ENCODE results near the gene ISCU. TPM values are rescaled to one million over a fixed set of nuclear protein-coding genes. Genes with fewer than 3 reads are reported as not detected.

Gene ISCU
- total and polyA plus RNA-seq, 9 of the 15 experiments (the other 6 are each of a cell fraction or from before 2014, with no cell fraction given) = 15.9 to 92.5 (median 77.3) TPM

DNA sequence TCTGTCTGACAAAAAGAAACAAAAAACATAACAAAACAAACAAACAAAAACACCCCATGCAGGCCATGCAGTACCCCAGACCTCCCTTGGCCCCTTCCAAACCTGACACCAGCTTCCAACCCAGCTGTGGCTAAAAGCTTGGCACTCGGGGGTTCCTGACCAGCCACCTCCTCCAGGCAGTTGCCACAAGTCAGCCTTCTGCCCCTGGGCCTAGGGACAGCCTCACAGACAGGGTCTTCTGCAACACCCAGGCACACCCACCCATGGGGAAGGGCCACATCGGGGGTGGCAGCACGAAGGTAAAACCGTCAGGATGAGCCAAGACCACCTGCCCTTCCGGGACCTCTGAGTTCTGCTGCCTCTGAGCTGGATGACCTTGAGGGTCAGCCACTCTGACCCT lies 46.2 kb downstream of the ISCU start:
- Histone ChIP-seq H3K79me2 (ENCODE audit: control insufficient read depth, insufficient read depth, low read length) (no peaks in the 10 kb centered on the region), H3K27me3 (ENCODE audit: control insufficient read depth in 2 of 2, insufficient read depth in 2 of 2, low read length in 2 of 2) (no peaks in the 10 kb centered on the region), H3K9me1 (ENCODE audit: control insufficient read depth, insufficient read depth, low read length) (no peaks in the 10 kb centered on the region), H3K4me2 (ENCODE audit: insufficient read depth, low read length) (no peak overlapping the region), H3K36me3 (ENCODE audit: control insufficient read depth, insufficient read depth, low read length) (no peaks in the 10 kb centered on the region), H3K27ac (ENCODE audit: extremely low read depth, low read depth, low read length) (no peak overlapping the region), H3K9me3 (replicated peaks; ENCODE audit: control insufficient read depth, insufficient read depth, low read depth, low read length) (no peaks in the 10 kb centered on the region), H3K4me1 (replicated peaks in 1 of 2; ENCODE audit: control insufficient read depth in 2 of 2, insufficient read depth in 2 of 2, low read length in 2 of 2) (peaks cover 9 to 16% of the 10 kb centered on the region in 2 experiments), H3K4me3 (no peak overlapping the region), H2AFZ (ENCODE audit: low read depth, low read length) (no peak overlapping the region), H4K20me1 (replicated peaks; ENCODE audit: control insufficient read depth, insufficient read depth, low read length) (no peaks in the 10 kb centered on the region), H3K9ac (ENCODE audit: insufficient read depth in 1 of 2, low read depth in 2 of 2, low read length in 2 of 2) (0 out of 4 replicates have a peak overlapping the region, but pooled peaks of 1 of the 2 experiments have one; percentile 50)
- TF ChIP-seq RUNX1 (IDR thresholded peaks at IDR 0.05; ENCODE audit: low read depth) (no peak), ZNF766 (CRISPR knock-in tag; conservative IDR thresholded peaks at IDR 0.05) (no peak), ZNF586 (CRISPR knock-in tag; conservative IDR thresholded peaks at IDR 0.05) (no peak), U2AF2 (optimal IDR thresholded peaks at IDR 0.05; ENCODE audit: low read depth, low read length) (no peak), COPS2 (conservative IDR thresholded peaks at IDR 0.05) (no peak), NCOA1 (IDR thresholded peaks at IDR 0.05; ENCODE audit: low read depth) (no peak), FOXJ2 (tag; IDR thresholded peaks at IDR 0.05) (no peak), SRSF3 (IDR thresholded peaks at IDR 0.05; ENCODE audit: insufficient read depth, low read length) (no peak), ZNF699 (CRISPR knock-in tag; IDR thresholded peaks at IDR 0.05; ENCODE audit: insufficient replicate concordance) (no peak), NFXL1 (CRISPR knock-in tag; IDR thresholded peaks at IDR 0.05) (no peak), ZNF174 (CRISPR knock-in tag; IDR thresholded peaks at IDR 0.05) (no peak), TARDBP (IDR thresholded peaks at IDR 0.05) (no peak), XRCC3 (IDR thresholded peaks at IDR 0.05) (no peak), GTF2E2 (tag; IDR thresholded peaks at IDR 0.05) (no peak)
- TF ChIP-seq, protein P1, sequence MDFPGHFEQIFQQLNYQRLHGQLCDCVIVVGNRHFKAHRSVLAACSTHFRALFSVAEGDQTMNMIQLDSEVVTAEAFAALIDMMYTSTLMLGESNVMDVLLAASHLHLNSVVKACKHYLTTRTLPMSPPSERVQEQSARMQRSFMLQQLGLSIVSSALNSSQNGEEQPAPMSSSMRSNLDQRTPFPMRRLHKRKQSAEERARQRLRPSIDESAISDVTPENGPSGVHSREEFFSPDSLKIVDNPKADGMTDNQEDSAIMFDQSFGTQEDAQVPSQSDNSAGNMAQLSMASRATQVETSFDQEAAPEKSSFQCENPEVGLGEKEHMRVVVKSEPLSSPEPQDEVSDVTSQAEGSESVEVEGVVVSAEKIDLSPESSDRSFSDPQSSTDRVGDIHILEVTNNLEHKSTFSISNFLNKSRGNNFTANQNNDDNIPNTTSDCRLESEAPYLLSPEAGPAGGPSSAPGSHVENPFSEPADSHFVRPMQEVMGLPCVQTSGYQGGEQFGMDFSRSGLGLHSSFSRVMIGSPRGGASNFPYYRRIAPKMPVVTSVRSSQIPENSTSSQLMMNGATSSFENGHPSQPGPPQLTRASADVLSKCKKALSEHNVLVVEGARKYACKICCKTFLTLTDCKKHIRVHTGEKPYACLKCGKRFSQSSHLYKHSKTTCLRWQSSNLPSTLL (IDR thresholded peaks at IDR 0.05) = no peak
- WGBS (ENCODE audit: insufficient coverage, low coverage, missing lambda C conversion rate) = 23% methylated on average over 5 of the region's 5 CpGs
- DNase-seq (ENCODE audit: extremely low read depth in 1 of 4, low spot score in 3 of 4) = no peak
- BruUV-seq (replicated peaks) = no TSS peak
- in situ Hi-C loops (cut with MboI) (no loop called here), intact Hi-C loops (cut with micrococcal nuclease) (no loop called here)
- CTCF ChIA-PET (ENCODE audit: low intra/inter-chr PET ratio) = no interaction called here
- ATAC-seq = no peak
- no peak for FAIRE-seq
- POLR2A ChIA-PET = interaction anchor here (0.6 to 1.1 kb wide), 2 partner anchors 9 to 196 kb away, joined by 3 read pairs; no protein-coding TSS in a partner anchor
